GM10847 (cell line): ENCODE results near the gene RAX2.

Experiments
- POLR2A ChIP-seq: IDR thresholded peaks from 2 replicates; pipeline ENCODE4 v1.6.1; 2011; ENCODE audit not compliant: insufficient read length; ENCODE audit errors: extremely low read depth

Gene RAX2

GRCh38 chr19:3770136-3770999, 1.7 kb downstream of the RAX2 start:
- TF ChIP-seq POLR2A: no peak

- TF ChIP-seq POLR2A: no peak
Measured at GRCh38 chr19:3769494-3769893, 2.5 kb downstream of the RAX2 start.

- TF ChIP-seq POLR2A: no peak
Measured at GRCh38 chr19:3768748-3769099, 3.3 kb downstream of the RAX2 start.

- TF ChIP-seq POLR2A: no peak
Measured at GRCh38 chr19:3768015-3768747, 3.8 kb downstream of the RAX2 start.

GRCh38 chr19:3767050-3767449, 5.0 kb downstream of the RAX2 start:
- no peak for TF ChIP-seq POLR2A

- TF ChIP-seq POLR2A: no peak
Measured at GRCh38 chr19:3766520-3766919, 5.5 kb downstream of the RAX2 start.

GRCh38 chr19:3765121-3765520, 6.9 kb downstream of the RAX2 start:
- TF ChIP-seq POLR2A: no peak

GRCh38 chr19:3762501-3763459, 9.2 kb downstream of the RAX2 start, which contains the start of gene MRPL54:
MRPL54 (plus strand) TSS chr19:3762682; CDS start chr19:3762701, 19 bp downstream.
- TF ChIP-seq POLR2A: peak; percentile 71

GRCh38 chr19:3762130-3762473, 9.9 kb downstream of the RAX2 start:
- TF ChIP-seq POLR2A: no peak

- TF ChIP-seq POLR2A: peak; percentile 90
Measured at GRCh38 chr19:3761382-3762129, 10.5 kb downstream of the RAX2 start, which contains the start of gene APBA3. APBA3 (minus strand) TSS chr19:3761692; CDS start chr19:3760264, 1,428 bp downstream.

GRCh38 chr19:3760871-3761361, 11.1 kb downstream of the RAX2 start:
- TF ChIP-seq POLR2A: no peak

GRCh38 chr19:3759482-3760254, 12.4 kb downstream of the RAX2 start:
- no peak for TF ChIP-seq POLR2A

- TF ChIP-seq POLR2A: no peak
Measured at GRCh38 chr19:3753631-3754410, 18.2 kb downstream of the RAX2 start.
